ENCODE results near the gene ACACA. TPM values are rescaled to one million over a fixed set of nuclear protein-coding genes. Genes with fewer than 3 reads are reported as not detected.

ACACA gene
- total RNA-seq, 1 donor from 2014 or later, result 110 TPM

- no peak for DNase-seq
- no peak for TF ChIP-seq CTCF (IDR thresholded peaks at IDR 0.05)
- Histone ChIP-seq H3K27me3 (no peaks in the 10 kb centered on the region), H3K36me3 (peaks cover 19% of the 10 kb centered on the region), H3K27ac (no peak overlapping the region), H3K9me3 (no peaks in the 10 kb centered on the region), H3K4me1 (no peaks in the 10 kb centered on the region), H3K4me3 (no peak overlapping the region)
- ATAC-seq, result no peak
- intact Hi-C loops (cut with DNase I), result loop anchor here (10.0 kb wide), 1 partner anchor 421 kb away; no protein-coding TSS in a partner anchor
Observed at GRCh38 chr17:37045351-37045922, 361.2 kb downstream of the ACACA start.

GRCh38 chr17:37043201-37043600 lies 363.4 kb downstream of the ACACA start:
- Histone ChIP-seq H3K4me1 (no peaks in the 10 kb centered on the region), H3K27me3 (no peaks in the 10 kb centered on the region), H3K4me3 (no peak overlapping the region), H3K36me3 (peaks cover 19% of the 10 kb centered on the region), H3K9me3 (no peaks in the 10 kb centered on the region), H3K27ac (no peak overlapping the region)
- no peak for TF ChIP-seq CTCF (IDR thresholded peaks at IDR 0.05)
- intact Hi-C loops (cut with DNase I), result loop anchor here (10.0 kb wide), 1 partner anchor 418 kb away; no protein-coding TSS in a partner anchor
- DNase-seq, result no peak
- ATAC-seq, result no peak

- H3K4me1 ChIP-seq, result no peaks in the 10 kb centered on the region
- ATAC-seq (no peak), DNase-seq (no peak)
- intact Hi-C loops (cut with DNase I), result loop anchor here (10.0 kb wide), 1 partner anchor 417 kb away; no protein-coding TSS in a partner anchor
- no peaks in the 10 kb centered on the region for H3K9me3 ChIP-seq
- H3K27me3 ChIP-seq, result no peaks in the 10 kb centered on the region
- peaks cover 19% of the 10 kb centered on the region for H3K36me3 ChIP-seq
- no peak for TF ChIP-seq CTCF (IDR thresholded peaks at IDR 0.05)
- H3K4me3 ChIP-seq, result no peak overlapping the region
- H3K27ac ChIP-seq, result no peak overlapping the region
Observed at GRCh38 chr17:37041932-37042331, 364.7 kb downstream of the ACACA start.

GRCh38 chr17:37039269-37039668 lies 367.4 kb downstream of the ACACA start:
- intact Hi-C loops (cut with DNase I), result no loop called here
- no peak for TF ChIP-seq CTCF (IDR thresholded peaks at IDR 0.05)
- Histone ChIP-seq H3K4me3 (no peak overlapping the region), H3K36me3 (peaks cover 10% of the 10 kb centered on the region), H3K4me1 (no peaks in the 10 kb centered on the region), H3K27ac (no peak overlapping the region), H3K9me3 (no peaks in the 10 kb centered on the region), H3K27me3 (no peaks in the 10 kb centered on the region)
- no peak for ATAC-seq
- DNase-seq, result no peak

- intact Hi-C loops (cut with DNase I), result no loop called here
- no peak for DNase-seq
- Histone ChIP-seq H3K27ac (no peak overlapping the region), H3K4me1 (no peaks in the 10 kb centered on the region), H3K36me3 (peaks cover 6% of the 10 kb centered on the region), H3K4me3 (no peak overlapping the region), H3K9me3 (no peaks in the 10 kb centered on the region), H3K27me3 (no peaks in the 10 kb centered on the region)
- no peak for TF ChIP-seq CTCF (IDR thresholded peaks at IDR 0.05)
- ATAC-seq, result no peak
Observed at GRCh38 chr17:37037590-37038155, 369.0 kb downstream of the ACACA start.

Other genes with a start within 250 kb of the ACACA start
- not detected for gene C17orf78, start 30.9 kb downstream of the ACACA start, total RNA-seq
- gene TADA2A, start 50 bp upstream of the ACACA start, total RNA-seq, result 21.4 TPM
- gene DUSP14, start 83.1 kb upstream of the ACACA start, total RNA-seq, result 9.0 TPM
- 50.0 TPM for gene SYNRG, start 202.6 kb upstream of the ACACA start, total RNA-seq
- gene DDX52, start 236.6 kb upstream of the ACACA start, total RNA-seq, result 20.9 TPM

All from upper lobe of right lung (tissue), 1 donor.